Measurements from ENCODE around the gene PLXNB1.
"Not testable (repeated sequence)": the region's sequence is repeated elsewhere in the genome, so short reads cannot be mapped to it uniquely, and the experiment has no call there.

PLXNB1 gene

GRCh38 chr3:48466386-48467109 lies 36.7 kb upstream of the PLXNB1 start:
- TF ChIP-seq, protein P1, sequence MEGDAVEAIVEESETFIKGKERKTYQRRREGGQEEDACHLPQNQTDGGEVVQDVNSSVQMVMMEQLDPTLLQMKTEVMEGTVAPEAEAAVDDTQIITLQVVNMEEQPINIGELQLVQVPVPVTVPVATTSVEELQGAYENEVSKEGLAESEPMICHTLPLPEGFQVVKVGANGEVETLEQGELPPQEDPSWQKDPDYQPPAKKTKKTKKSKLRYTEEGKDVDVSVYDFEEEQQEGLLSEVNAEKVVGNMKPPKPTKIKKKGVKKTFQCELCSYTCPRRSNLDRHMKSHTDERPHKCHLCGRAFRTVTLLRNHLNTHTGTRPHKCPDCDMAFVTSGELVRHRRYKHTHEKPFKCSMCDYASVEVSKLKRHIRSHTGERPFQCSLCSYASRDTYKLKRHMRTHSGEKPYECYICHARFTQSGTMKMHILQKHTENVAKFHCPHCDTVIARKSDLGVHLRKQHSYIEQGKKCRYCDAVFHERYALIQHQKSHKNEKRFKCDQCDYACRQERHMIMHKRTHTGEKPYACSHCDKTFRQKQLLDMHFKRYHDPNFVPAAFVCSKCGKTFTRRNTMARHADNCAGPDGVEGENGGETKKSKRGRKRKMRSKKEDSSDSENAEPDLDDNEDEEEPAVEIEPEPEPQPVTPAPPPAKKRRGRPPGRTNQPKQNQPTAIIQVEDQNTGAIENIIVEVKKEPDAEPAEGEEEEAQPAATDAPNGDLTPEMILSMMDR (IDR thresholded peaks at IDR 0.05) = no peak
- peak overlapping the region; percentile 97 for H3K27ac ChIP-seq
- H3K4me1 ChIP-seq (ENCODE audit: control insufficient read depth in 1 of 2, insufficient read depth in 1 of 2, low read depth in 1 of 2, low read length in 1 of 2) = peaks cover 37 to 42% of the 10 kb centered on the region in 2 experiments
- peak overlapping the region; percentile 63 to 67 for H3K4me3 ChIP-seq (ENCODE audit: low read depth in 1 of 2, low read length in 1 of 2)
- no peaks in the 10 kb centered on the region for H3K9me3 ChIP-seq
- H3K36me3 ChIP-seq = peaks cover 52% of the 10 kb centered on the region
- no peaks in the 10 kb centered on the region for H3K27me3 ChIP-seq

GRCh38 chr3:48465531-48466378 lies 35.9 kb upstream of the PLXNB1 start:
- Histone ChIP-seq H3K27ac (peak overlapping the region; percentile 97), H3K36me3 (peaks cover 59% of the 10 kb centered on the region), H3K4me1 (ENCODE audit: control insufficient read depth in 1 of 2, insufficient read depth in 1 of 2, low read depth in 1 of 2, low read length in 1 of 2) (peaks cover 36 to 37% of the 10 kb centered on the region in 2 experiments), H3K27me3 (no peaks in the 10 kb centered on the region), H3K4me3 (ENCODE audit: low read depth in 1 of 2, low read length in 1 of 2) (peak overlapping the region; percentile 63 to 67), H3K9me3 (no peaks in the 10 kb centered on the region)
- TF ChIP-seq, protein P1 (IDR thresholded peaks at IDR 0.05) = peak; percentile 61

GRCh38 chr3:48465237-48465530 lies 35.3 kb upstream of the PLXNB1 start:
- TF ChIP-seq, protein P1 (IDR thresholded peaks at IDR 0.05) = no peak
- peak overlapping the region; percentile 97 for H3K27ac ChIP-seq
- peak overlapping the region; percentile 63 to 67 for H3K4me3 ChIP-seq (ENCODE audit: low read depth in 1 of 2, low read length in 1 of 2)
- H3K4me1 ChIP-seq (ENCODE audit: control insufficient read depth in 1 of 2, insufficient read depth in 1 of 2, low read depth in 1 of 2, low read length in 1 of 2) = peaks cover 34 to 35% of the 10 kb centered on the region in 2 experiments
- no peaks in the 10 kb centered on the region for H3K9me3 ChIP-seq
- H3K36me3 ChIP-seq = peaks cover 60% of the 10 kb centered on the region
- no peaks in the 10 kb centered on the region for H3K27me3 ChIP-seq

DNA sequence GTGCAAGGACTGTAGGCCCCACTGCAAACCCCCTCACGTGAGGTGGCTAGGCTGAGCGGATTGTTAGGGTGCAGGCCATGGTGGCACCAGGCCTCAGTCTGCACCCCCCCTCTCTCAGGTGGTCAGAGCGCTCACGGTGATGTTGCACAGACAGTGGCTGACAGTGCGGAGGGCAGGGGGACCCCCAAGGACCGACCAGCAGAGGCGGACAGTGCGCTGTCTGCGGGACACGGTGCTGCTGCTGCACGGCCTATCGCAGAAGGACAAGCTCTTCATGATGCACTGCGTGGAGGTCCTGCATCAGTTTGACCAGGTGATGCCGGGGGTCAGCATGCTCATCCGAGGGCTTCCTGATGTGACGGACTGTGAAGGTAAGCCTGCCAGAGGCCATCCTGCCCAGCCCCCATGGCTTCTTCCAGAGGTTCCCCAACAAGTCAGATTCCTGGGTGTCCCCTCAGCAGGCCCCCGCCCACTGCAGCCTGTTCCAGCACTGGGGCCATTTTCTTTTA lies 34.9 kb upstream of the PLXNB1 start:
- Histone ChIP-seq H3K27ac (peak overlapping the region; percentile 97), H3K4me1 (ENCODE audit: control insufficient read depth in 1 of 2, insufficient read depth in 1 of 2, low read depth in 1 of 2, low read length in 1 of 2) (peaks cover 29 to 30% of the 10 kb centered on the region in 2 experiments), H3K36me3 (peaks cover 60% of the 10 kb centered on the region), H3K27me3 (no peaks in the 10 kb centered on the region), H3K4me3 (ENCODE audit: low read depth in 1 of 2, low read length in 1 of 2) (no peak overlapping the region), H3K9me3 (no peaks in the 10 kb centered on the region)
- TF ChIP-seq, protein P1 (IDR thresholded peaks at IDR 0.05) = no peak

GRCh38 chr3:48463703-48464102 lies 33.8 kb upstream of the PLXNB1 start:
- Histone ChIP-seq H3K27me3 (no peaks in the 10 kb centered on the region), H3K27ac (no peak overlapping the region), H3K4me1 (ENCODE audit: control insufficient read depth in 1 of 2, insufficient read depth in 1 of 2, low read depth in 1 of 2, low read length in 1 of 2) (peaks cover 26 to 27% of the 10 kb centered on the region in 2 experiments), H3K36me3 (peaks cover 60% of the 10 kb centered on the region), H3K4me3 (ENCODE audit: low read depth in 1 of 2, low read length in 1 of 2) (no peak overlapping the region), H3K9me3 (no peaks in the 10 kb centered on the region)
- TF ChIP-seq, protein P1 (IDR thresholded peaks at IDR 0.05) = no peak

GRCh38 chr3:48461767-48462166 lies 31.9 kb upstream of the PLXNB1 start:
- H3K27ac ChIP-seq; H3K9me3 ChIP-seq; H3K4me3 ChIP-seq (ENCODE audit: low read depth in 1 of 2, low read length in 1 of 2); H3K27me3 ChIP-seq: not testable (repeated sequence)
- Histone ChIP-seq H3K36me3 (peaks cover 50% of the 10 kb centered on the region), H3K4me1 (ENCODE audit: control insufficient read depth in 1 of 2, insufficient read depth in 1 of 2, low read depth in 1 of 2, low read length in 1 of 2) (peaks cover 18% of the 10 kb centered on the region in 2 experiments)
